ENCODE measurements around the gene NAA15.
"Not testable (repeated sequence)": the region's sequence is repeated elsewhere in the genome, so short reads cannot be mapped to it uniquely, and the experiment has no call there.

The NAA15 gene

DNA sequence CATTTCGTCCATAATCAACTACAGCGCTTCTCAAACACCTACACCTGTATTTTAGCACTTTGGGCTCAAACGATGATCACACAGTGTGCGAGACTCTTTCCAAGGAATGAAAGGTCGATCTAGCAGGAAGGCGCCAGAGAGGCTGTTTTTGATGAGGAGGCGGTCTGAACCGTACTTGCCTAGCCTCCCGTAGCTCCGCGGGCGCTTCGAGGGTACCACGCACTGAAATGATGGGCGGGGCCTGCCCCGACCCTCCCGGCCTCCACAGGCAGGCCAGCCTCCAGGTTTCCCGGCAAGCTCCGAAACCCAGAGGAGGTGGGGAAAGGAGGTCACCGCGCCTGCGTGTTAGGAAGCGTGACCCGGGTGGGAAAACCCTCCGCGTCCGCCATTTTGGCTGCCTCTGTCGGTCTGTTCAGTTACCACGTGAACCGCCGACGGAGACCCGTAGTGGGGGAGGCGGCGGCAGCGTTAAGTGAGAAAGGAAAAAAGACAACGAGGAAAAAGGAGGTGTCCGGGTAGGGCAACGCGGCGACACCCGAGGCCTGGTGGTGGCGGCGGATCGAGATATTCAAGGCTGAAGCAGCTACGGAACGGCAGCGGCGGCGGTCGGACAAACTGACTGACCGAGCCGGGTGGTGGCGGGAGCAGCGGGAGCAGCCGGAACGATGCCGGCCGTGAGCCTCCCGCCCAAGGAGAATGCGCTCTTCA lies at the start of gene NAA15:
Gene NAA15, plus strand, starts transcription at position 393 of the 708 bp plus-strand sequence. Its CDS starts 273 bp downstream, at position 666.
- CTCF ChIA-PET: interaction anchor here (0.5 to 2.8 kb wide), 12 partner anchors 10 to 330 kb away, joined by 3 to 14 read pairs (median 3); no protein-coding TSS in a partner anchor
- DNase-seq (ENCODE audit: extremely low spot score): peak; percentile 93
- POLR2A ChIA-PET: interaction anchor here (0.6 to 3.6 kb wide), 57 partner anchors 9 to 332 kb away, joined by 3 to 50 read pairs (median 4); partner anchors contain the start of genes ELF2, MGARP, NOCT and RAB33B
- no peak for TF ChIP-seq FOXM1 (IDR thresholded peaks at IDR 0.05; ENCODE audit: borderline replicate concordance)
- 0 out of 2 replicates have a peak, but pooled peaks have one; percentile 42 for TF ChIP-seq HDGF (IDR thresholded peaks at IDR 0.05; ENCODE audit: borderline replicate concordance)
- TF ChIP-seq L3MBTL2 (conservative IDR thresholded peaks at IDR 0.05): peak; percentile 95
- TF ChIP-seq, protein P1, sequence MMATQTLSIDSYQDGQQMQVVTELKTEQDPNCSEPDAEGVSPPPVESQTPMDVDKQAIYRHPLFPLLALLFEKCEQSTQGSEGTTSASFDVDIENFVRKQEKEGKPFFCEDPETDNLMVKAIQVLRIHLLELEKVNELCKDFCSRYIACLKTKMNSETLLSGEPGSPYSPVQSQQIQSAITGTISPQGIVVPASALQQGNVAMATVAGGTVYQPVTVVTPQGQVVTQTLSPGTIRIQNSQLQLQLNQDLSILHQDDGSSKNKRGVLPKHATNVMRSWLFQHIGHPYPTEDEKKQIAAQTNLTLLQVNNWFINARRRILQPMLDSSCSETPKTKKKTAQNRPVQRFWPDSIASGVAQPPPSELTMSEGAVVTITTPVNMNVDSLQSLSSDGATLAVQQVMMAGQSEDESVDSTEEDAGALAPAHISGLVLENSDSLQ (IDR thresholded peaks at IDR 0.05): peak; percentile 92
- TF ChIP-seq BHLHE40 (IDR thresholded peaks at IDR 0.05; ENCODE audit: borderline replicate concordance): no peak
- no peak for TF ChIP-seq FOXK2 (IDR thresholded peaks at IDR 0.05)

GRCh38 chr4:139253046-139253445 lies 48.3 kb upstream of the NAA15 start:
- no peak for DNase-seq (ENCODE audit: extremely low spot score)
- TF ChIP-seq NFRKB (IDR thresholded peaks at IDR 0.05) (no peak), FOXM1 (IDR thresholded peaks at IDR 0.05; ENCODE audit: borderline replicate concordance) (no peak), SUZ12 (IDR thresholded peaks at IDR 0.05) (no peak), SP1 (IDR thresholded peaks at IDR 0.05) (no peak), FOXA1 (IDR thresholded peaks at IDR 0.05) (no peak), ZNF384 (IDR thresholded peaks at IDR 0.05) (no peak), FOXK2 (IDR thresholded peaks at IDR 0.05) (no peak), ARNT (IDR thresholded peaks at IDR 0.05) (no peak), L3MBTL2 (conservative IDR thresholded peaks at IDR 0.05) (no peak)
- TF ChIP-seq, protein P1 (IDR thresholded peaks at IDR 0.05): no peak
- CTCF ChIA-PET: interaction anchor here (0.6 to 3.4 kb wide), 2 partner anchors 13 to 43 kb away, joined by 8 to 12 read pairs; no protein-coding TSS in a partner anchor
- POLR2A ChIA-PET: interaction anchor here (1.5 kb wide), 1 partner anchor 48 kb away, joined by 3 read pairs; the partner anchor contains the start of gene NAA15

DNA sequence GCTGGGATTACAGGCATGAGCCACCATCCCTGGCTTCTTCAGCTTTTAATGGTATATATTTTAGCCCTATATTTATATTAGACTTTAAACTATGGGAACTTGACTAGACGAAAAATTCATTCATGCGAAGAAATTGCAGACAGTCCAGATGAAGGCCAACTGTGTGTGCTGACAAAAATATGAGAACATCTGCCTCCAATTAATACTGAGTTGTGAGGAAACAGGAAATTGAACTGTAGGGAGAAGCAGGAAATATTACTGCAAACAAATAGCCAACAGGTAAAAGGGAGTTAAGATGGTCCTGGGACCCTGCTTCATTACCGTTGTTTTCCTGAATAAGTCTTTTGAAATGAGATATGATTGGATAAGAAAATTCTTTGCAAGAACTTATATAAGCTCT lies 47.6 kb upstream of the NAA15 start:
- no peak for DNase-seq (ENCODE audit: extremely low spot score)
- ChIA-PET POLR2A (interaction anchor here (1.2 to 2.0 kb wide), 4 partner anchors 26 to 171 kb away, joined by 3 to 9 read pairs (median 5); partner anchors contain the start of genes ELF2, MGARP and NAA15), CTCF (interaction anchor here (0.6 to 3.4 kb wide), 2 partner anchors 12 to 42 kb away, joined by 8 to 12 read pairs; no protein-coding TSS in a partner anchor)
- TF ChIP-seq FOXM1 (IDR thresholded peaks at IDR 0.05; ENCODE audit: borderline replicate concordance) (no peak), L3MBTL2 (conservative IDR thresholded peaks at IDR 0.05) (no peak), NFRKB (IDR thresholded peaks at IDR 0.05) (no peak), CTBP1 (IDR thresholded peaks at IDR 0.05; ENCODE audit: borderline replicate concordance) (no peak), ARNT (IDR thresholded peaks at IDR 0.05) (no peak), TARDBP (IDR thresholded peaks at IDR 0.05) (no peak), LEF1 (IDR thresholded peaks at IDR 0.05; ENCODE audit: borderline replicate concordance) (no peak), HDGF (IDR thresholded peaks at IDR 0.05; ENCODE audit: borderline replicate concordance) (no peak), BHLHE40 (IDR thresholded peaks at IDR 0.05; ENCODE audit: borderline replicate concordance) (no peak), SUZ12 (IDR thresholded peaks at IDR 0.05) (no peak), ZNF384 (IDR thresholded peaks at IDR 0.05) (no peak), ELF4 (IDR thresholded peaks at IDR 0.05) (no peak), SP1 (IDR thresholded peaks at IDR 0.05) (no peak), FOXA1 (IDR thresholded peaks at IDR 0.05) (no peak), FOXK2 (IDR thresholded peaks at IDR 0.05) (no peak)
- TF ChIP-seq, protein P1 (IDR thresholded peaks at IDR 0.05): no peak

GRCh38 chr4:139255581-139255980 lies 45.7 kb upstream of the NAA15 start:
- ChIA-PET POLR2A (interaction anchor here (1.7 to 2.0 kb wide), 2 partner anchors 25 to 78 kb away, joined by 4 to 9 read pairs; partner anchors contain the start of genes ELF2 and MGARP), CTCF (interaction anchor here (3.4 kb wide), 1 partner anchor 40 kb away, joined by 12 read pairs; no protein-coding TSS in a partner anchor)
- DNase-seq (ENCODE audit: extremely low spot score): not testable (repeated sequence)

DNA sequence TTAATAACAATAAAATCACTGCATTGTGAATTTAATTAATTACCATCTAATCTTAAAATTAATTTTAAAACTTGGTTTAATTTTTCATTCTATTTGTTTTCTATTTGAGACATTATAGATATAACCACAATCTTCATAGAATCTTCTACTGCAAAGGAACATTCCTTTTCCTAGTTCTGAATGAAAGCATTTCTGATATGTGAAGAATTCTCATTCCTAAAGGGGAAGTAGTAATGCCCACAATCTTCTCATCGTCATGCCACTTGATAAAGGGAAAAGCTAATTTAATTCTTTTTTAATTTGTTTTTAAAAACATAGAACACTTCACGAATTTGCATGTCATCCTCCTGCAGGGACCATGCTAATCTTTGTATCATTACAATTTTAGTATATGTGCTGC lies 45.0 kb upstream of the NAA15 start:
- ChIA-PET CTCF (interaction anchor here (3.4 kb wide), 1 partner anchor 39 kb away, joined by 12 read pairs; no protein-coding TSS in a partner anchor), POLR2A (interaction anchor here (1.7 kb wide), 1 partner anchor 24 kb away, joined by 4 read pairs; the partner anchor contains the start of gene MGARP)
- TF ChIP-seq SP1 (IDR thresholded peaks at IDR 0.05) (no peak), CTBP1 (IDR thresholded peaks at IDR 0.05; ENCODE audit: borderline replicate concordance) (no peak), ELF4 (IDR thresholded peaks at IDR 0.05) (no peak), FOXA1 (IDR thresholded peaks at IDR 0.05) (no peak), L3MBTL2 (conservative IDR thresholded peaks at IDR 0.05) (no peak), NFRKB (IDR thresholded peaks at IDR 0.05) (no peak), BHLHE40 (IDR thresholded peaks at IDR 0.05; ENCODE audit: borderline replicate concordance) (no peak), ZNF384 (IDR thresholded peaks at IDR 0.05) (no peak), LEF1 (IDR thresholded peaks at IDR 0.05; ENCODE audit: borderline replicate concordance) (no peak), TARDBP (IDR thresholded peaks at IDR 0.05) (no peak), SUZ12 (IDR thresholded peaks at IDR 0.05) (no peak), FOXM1 (IDR thresholded peaks at IDR 0.05; ENCODE audit: borderline replicate concordance) (no peak), ARNT (IDR thresholded peaks at IDR 0.05) (no peak), FOXK2 (IDR thresholded peaks at IDR 0.05) (no peak), HDGF (IDR thresholded peaks at IDR 0.05; ENCODE audit: borderline replicate concordance) (no peak)
- TF ChIP-seq, protein P1 (IDR thresholded peaks at IDR 0.05): no peak
- no peak for DNase-seq (ENCODE audit: extremely low spot score)

Measured in HEK293T (cell line).